ENCODE data around the gene HK1.

The HK1 gene

GRCh38 chr10:69374931-69375306, 96.6 kb downstream of the HK1 start:
- no peaks in the 10 kb centered on the region for H3K27me3 Mint-ChIP-seq
- no peaks in the 10 kb centered on the region for H3K9me3 Mint-ChIP-seq
- H3K36me3 Mint-ChIP-seq (ENCODE audit: low read depth): peaks cover 88% of the 10 kb centered on the region
- H3K4me1 Mint-ChIP-seq (ENCODE audit: low read depth): peaks cover 13% of the 10 kb centered on the region
- H3K4me3 Mint-ChIP-seq: no peak overlapping the region
- H3K27ac Mint-ChIP-seq: no peak overlapping the region

- Mint-ChIP-seq H3K4me1 (ENCODE audit: low read depth) (peaks cover 13% of the 10 kb centered on the region), H3K27ac (no peak overlapping the region), H3K4me3 (no peak overlapping the region), H3K9me3 (no peaks in the 10 kb centered on the region), H3K36me3 (ENCODE audit: low read depth) (peaks cover 88% of the 10 kb centered on the region), H3K27me3 (no peaks in the 10 kb centered on the region)
Measured at GRCh38 chr10:69375307-69376151, 97.2 kb downstream of the HK1 start.

GRCh38 chr10:69376662-69377061, 98.4 kb downstream of the HK1 start:
- H3K4me3 Mint-ChIP-seq: no peak overlapping the region
- peaks cover 83% of the 10 kb centered on the region for H3K36me3 Mint-ChIP-seq (ENCODE audit: low read depth)
- no peaks in the 10 kb centered on the region for H3K27me3 Mint-ChIP-seq
- no peak overlapping the region for H3K27ac Mint-ChIP-seq
- H3K9me3 Mint-ChIP-seq: no peaks in the 10 kb centered on the region
- peaks cover 13% of the 10 kb centered on the region for H3K4me1 Mint-ChIP-seq (ENCODE audit: low read depth)

- no peaks in the 10 kb centered on the region for H3K27me3 Mint-ChIP-seq
- no peaks in the 10 kb centered on the region for H3K9me3 Mint-ChIP-seq
- H3K4me1 Mint-ChIP-seq (ENCODE audit: low read depth): peaks cover 13% of the 10 kb centered on the region
- no peak overlapping the region for H3K27ac Mint-ChIP-seq
- H3K4me3 Mint-ChIP-seq: no peak overlapping the region
- H3K36me3 Mint-ChIP-seq (ENCODE audit: low read depth): peaks cover 83% of the 10 kb centered on the region
Measured at GRCh38 chr10:69377191-69377590, 98.9 kb downstream of the HK1 start.

- H3K4me3 Mint-ChIP-seq: no peak overlapping the region
- no peak overlapping the region for H3K27ac Mint-ChIP-seq
- H3K27me3 Mint-ChIP-seq: no peaks in the 10 kb centered on the region
- no peaks in the 10 kb centered on the region for H3K9me3 Mint-ChIP-seq
- H3K36me3 Mint-ChIP-seq (ENCODE audit: low read depth): peaks cover 84% of the 10 kb centered on the region
- peaks cover 13% of the 10 kb centered on the region for H3K4me1 Mint-ChIP-seq (ENCODE audit: low read depth)
Measured at GRCh38 chr10:69377933-69378332, 99.6 kb downstream of the HK1 start.

- peaks cover 84% of the 10 kb centered on the region for H3K36me3 Mint-ChIP-seq (ENCODE audit: low read depth)
- H3K4me1 Mint-ChIP-seq (ENCODE audit: low read depth): peaks cover 2% of the 10 kb centered on the region
- no peak overlapping the region for H3K4me3 Mint-ChIP-seq
Measured at GRCh38 chr10:69379800-69380199, 101.5 kb downstream of the HK1 start.

GRCh38 chr10:69382382-69383117, 104.3 kb downstream of the HK1 start:
- H3K4me1 Mint-ChIP-seq (ENCODE audit: low read depth): no peaks in the 10 kb centered on the region
- H3K36me3 Mint-ChIP-seq (ENCODE audit: low read depth): peaks cover 85% of the 10 kb centered on the region
- H3K9me3 Mint-ChIP-seq: no peaks in the 10 kb centered on the region
- no peak overlapping the region for H3K27ac Mint-ChIP-seq
- no peak overlapping the region for H3K4me3 Mint-ChIP-seq
- no peaks in the 10 kb centered on the region for H3K27me3 Mint-ChIP-seq

More at GRCh38 chr10:69379800-69380199, 101.5 kb downstream of the HK1 start:
- Mint-ChIP-seq H3K9me3 (no peaks in the 10 kb centered on the region), H3K27ac (no peak overlapping the region), H3K27me3 (no peaks in the 10 kb centered on the region)

- no peaks in the 10 kb centered on the region for H3K4me1 Mint-ChIP-seq (ENCODE audit: low read depth)
- no peaks in the 10 kb centered on the region for H3K27me3 Mint-ChIP-seq
- no peaks in the 10 kb centered on the region for H3K9me3 Mint-ChIP-seq
- H3K36me3 Mint-ChIP-seq (ENCODE audit: low read depth): peaks cover 85% of the 10 kb centered on the region
- H3K4me3 Mint-ChIP-seq: no peak overlapping the region
- H3K27ac Mint-ChIP-seq: no peak overlapping the region
Measured at GRCh38 chr10:69383558-69383957, 105.3 kb downstream of the HK1 start.

GRCh38 chr10:69384320-69384719, 106.0 kb downstream of the HK1 start:
- no peak overlapping the region for H3K4me3 Mint-ChIP-seq
- H3K27ac Mint-ChIP-seq: no peak overlapping the region
- H3K27me3 Mint-ChIP-seq: no peaks in the 10 kb centered on the region
- peaks cover 86% of the 10 kb centered on the region for H3K36me3 Mint-ChIP-seq (ENCODE audit: low read depth)
- no peaks in the 10 kb centered on the region for H3K9me3 Mint-ChIP-seq
- no peaks in the 10 kb centered on the region for H3K4me1 Mint-ChIP-seq (ENCODE audit: low read depth)

- no peak overlapping the region for H3K4me3 Mint-ChIP-seq
- no peaks in the 10 kb centered on the region for H3K27me3 Mint-ChIP-seq
- no peaks in the 10 kb centered on the region for H3K9me3 Mint-ChIP-seq
- H3K4me1 Mint-ChIP-seq (ENCODE audit: low read depth): no peaks in the 10 kb centered on the region
- H3K36me3 Mint-ChIP-seq (ENCODE audit: low read depth): peaks cover 80% of the 10 kb centered on the region
- no peak overlapping the region for H3K27ac Mint-ChIP-seq
Measured at GRCh38 chr10:69385454-69386350, 107.4 kb downstream of the HK1 start.

- H3K27me3 Mint-ChIP-seq: no peaks in the 10 kb centered on the region
- peaks cover 81% of the 10 kb centered on the region for H3K36me3 Mint-ChIP-seq (ENCODE audit: low read depth)
- peaks cover 6% of the 10 kb centered on the region for H3K4me1 Mint-ChIP-seq (ENCODE audit: low read depth)
- H3K9me3 Mint-ChIP-seq: no peaks in the 10 kb centered on the region
- no peak overlapping the region for H3K4me3 Mint-ChIP-seq
- H3K27ac Mint-ChIP-seq: no peak overlapping the region
Measured at GRCh38 chr10:69387500-69387899, 109.2 kb downstream of the HK1 start.

GRCh38 chr10:69388488-69388887, 110.2 kb downstream of the HK1 start:
- Mint-ChIP-seq H3K27me3 (no peaks in the 10 kb centered on the region), H3K9me3 (no peaks in the 10 kb centered on the region), H3K4me3 (no peak overlapping the region), H3K4me1 (ENCODE audit: low read depth) (peaks cover 6% of the 10 kb centered on the region), H3K27ac (no peak overlapping the region), H3K36me3 (ENCODE audit: low read depth) (peaks cover 76% of the 10 kb centered on the region)

- no peak overlapping the region for H3K4me3 Mint-ChIP-seq
- no peaks in the 10 kb centered on the region for H3K9me3 Mint-ChIP-seq
- H3K27ac Mint-ChIP-seq: no peak overlapping the region
- no peaks in the 10 kb centered on the region for H3K27me3 Mint-ChIP-seq
- H3K36me3 Mint-ChIP-seq (ENCODE audit: low read depth): peaks cover 74% of the 10 kb centered on the region
- peaks cover 6% of the 10 kb centered on the region for H3K4me1 Mint-ChIP-seq (ENCODE audit: low read depth)
Measured at GRCh38 chr10:69389827-69390490, 111.7 kb downstream of the HK1 start.

- no peak overlapping the region for H3K4me3 Mint-ChIP-seq
- H3K9me3 Mint-ChIP-seq: no peaks in the 10 kb centered on the region
- peaks cover 68% of the 10 kb centered on the region for H3K36me3 Mint-ChIP-seq (ENCODE audit: low read depth)
- H3K4me1 Mint-ChIP-seq (ENCODE audit: low read depth): peaks cover 6% of the 10 kb centered on the region
- no peaks in the 10 kb centered on the region for H3K27me3 Mint-ChIP-seq
- no peak overlapping the region for H3K27ac Mint-ChIP-seq
Measured at GRCh38 chr10:69391158-69391557, 112.9 kb downstream of the HK1 start.
